HG03469 (cell line): ENCODE data around the gene MYO1C.
"Not testable (repeated sequence)": the region's sequence is repeated elsewhere in the genome, so short reads cannot be mapped to it uniquely, and the experiment has no call there.

Experiments
- ATAC-seq: cut with Tn5 transposase; IDR thresholded peaks from one replicate; pipeline ENCODE4 v1.9.1; 2021; ENCODE audit warnings: mild to moderate bottlenecking, moderate library complexity, moderate number of reproducible peaks; ENCODE audit not compliant: unreplicated experiment

Gene MYO1C

GRCh38 chr17:1492249-1493206 lies at the start of gene MYO1C:
MYO1C (minus strand) TSS chr17:1492686; CDS start chr17:1492487, 199 bp downstream.
- no peak for ATAC-seq

- ATAC-seq = no peak
Measured at GRCh38 chr17:1541367-1541904, 49.0 kb upstream of the MYO1C start.

GRCh38 chr17:1539811-1540210 lies 47.3 kb upstream of the MYO1C start:
- no peak for ATAC-seq

GRCh38 chr17:1535737-1536136 lies 43.3 kb upstream of the MYO1C start:
- no peak for ATAC-seq

- ATAC-seq = no peak
Measured at GRCh38 chr17:1533661-1534325, 41.3 kb upstream of the MYO1C start.

- ATAC-seq = no peak
Measured at GRCh38 chr17:1532836-1533602, 40.5 kb upstream of the MYO1C start.

- ATAC-seq = no peak
Measured at GRCh38 chr17:1529863-1530262, 37.4 kb upstream of the MYO1C start.

GRCh38 chr17:1526876-1527275 lies 34.4 kb upstream of the MYO1C start:
- ATAC-seq = not testable (repeated sequence)

- ATAC-seq = no peak
Measured at GRCh38 chr17:1522626-1523025, 30.1 kb upstream of the MYO1C start.

GRCh38 chr17:1521086-1521640 lies 28.7 kb upstream of the MYO1C start:
- no peak for ATAC-seq

GRCh38 chr17:1519678-1520077 lies 27.2 kb upstream of the MYO1C start:
- no peak for ATAC-seq

- ATAC-seq = no peak
Measured at GRCh38 chr17:1518410-1518809, 25.9 kb upstream of the MYO1C start.

- ATAC-seq = peak; percentile 66
Measured at GRCh38 chr17:1516388-1517161, 24.1 kb upstream of the MYO1C start, which contains the start of gene INPP5K. INPP5K (minus strand) TSS chr17:1516612; CDS start chr17:1516499, 113 bp downstream.

GRCh38 chr17:1515640-1516387 lies 23.3 kb upstream of the MYO1C start:
- ATAC-seq = peak; percentile 7

- no peak for ATAC-seq
Measured at GRCh38 chr17:1512351-1512750, 19.9 kb upstream of the MYO1C start.

- no peak for ATAC-seq
Measured at GRCh38 chr17:1511756-1512321, 19.4 kb upstream of the MYO1C start.

GRCh38 chr17:1511290-1511689 lies 18.8 kb upstream of the MYO1C start:
- ATAC-seq = no peak

GRCh38 chr17:1509290-1509881 lies 16.9 kb upstream of the MYO1C start:
- no peak for ATAC-seq
